Stimulated activated CD8-positive, alpha-beta memory T cell treated with anti-CD3 and anti-CD28 coated beads, Interleukin-12 subunit alpha, Interleukin-12 subunit beta, amount 100 ng/mL, for 4 hours (primary cell): ENCODE measurements around the gene LHX1.

Experiments
- DNase-seq: peaks from one replicate; pipeline ENCODE4 v3.0.0-alpha.2; 2020; ENCODE audit warnings: low read depth

LHX1 gene

GRCh38 chr17:36937001-36937958 lies at the start of gene LHX1:
TSS of gene LHX1 (plus strand) at chr17:36937475. CDS start at chr17:36938198, 723 bp downstream.
- DNase-seq: no peak

GRCh38 chr17:36888236-36888951 lies 48.9 kb upstream of the LHX1 start:
- DNase-seq: no peak

- no peak for DNase-seq
These were observed 47.4 kb upstream of the LHX1 start for GRCh38 chr17:36889770-36890349.

- no peak for DNase-seq
These were observed 46.7 kb upstream of the LHX1 start for GRCh38 chr17:36890398-36891168.

- no peak for DNase-seq
These were observed 45.0 kb upstream of the LHX1 start for GRCh38 chr17:36892112-36892838.

- no peak for DNase-seq
These were observed 43.1 kb upstream of the LHX1 start for GRCh38 chr17:36894177-36894576.

GRCh38 chr17:36894925-36895324 lies 42.4 kb upstream of the LHX1 start:
- DNase-seq: no peak

- no peak for DNase-seq
These were observed 37.8 kb upstream of the LHX1 start for GRCh38 chr17:36899250-36900159.

- DNase-seq: no peak
These were observed 37.1 kb upstream of the LHX1 start for GRCh38 chr17:36900160-36900512.

GRCh38 chr17:36901506-36901905 lies 35.8 kb upstream of the LHX1 start:
- no peak for DNase-seq

GRCh38 chr17:36907407-36907806 lies 29.9 kb upstream of the LHX1 start:
- DNase-seq: no peak

- DNase-seq: no peak
These were observed 26.8 kb upstream of the LHX1 start for GRCh38 chr17:36910513-36910912.

GRCh38 chr17:36911001-36911400 lies 26.3 kb upstream of the LHX1 start:
- no peak for DNase-seq

- DNase-seq: no peak
These were observed 24.1 kb upstream of the LHX1 start for GRCh38 chr17:36913132-36913531.

GRCh38 chr17:36918211-36918691 lies 19.0 kb upstream of the LHX1 start:
- no peak for DNase-seq

- no peak for DNase-seq
These were observed 17.8 kb upstream of the LHX1 start for GRCh38 chr17:36919407-36919968.

GRCh38 chr17:36920032-36921005 lies 17.0 kb upstream of the LHX1 start:
- no peak for DNase-seq

GRCh38 chr17:36921095-36921851 lies 16.0 kb upstream of the LHX1 start:
- no peak for DNase-seq
